ENCODE results near the gene ESPL1.

ESPL1 gene

GRCh38 chr12:53255996-53256395 is 12.1 kb upstream of the ESPL1 start:
- DNase-seq (ENCODE audit: low read depth in 1 of 2, low spot score in 1 of 2): no peak

GRCh38 chr12:53258541-53259539 is 9.3 kb upstream of the ESPL1 start:
- no peak for DNase-seq (ENCODE audit: low read depth in 1 of 2, low spot score in 1 of 2)

- DNase-seq (ENCODE audit: low read depth in 1 of 2, low spot score in 1 of 2): no peak
These were observed 8.2 kb upstream of the ESPL1 start for GRCh38 chr12:53259891-53260290.

- no peak for DNase-seq (ENCODE audit: low read depth in 1 of 2, low spot score in 1 of 2)
These were observed 2.3 kb upstream of the ESPL1 start for GRCh38 chr12:53265783-53266182.

- no peak for DNase-seq (ENCODE audit: low read depth in 1 of 2, low spot score in 1 of 2)
These were observed 647 bp upstream of the ESPL1 start for GRCh38 chr12:53267306-53267998.

GRCh38 chr12:53268630-53269562 is 797 bp downstream of the ESPL1 start:
- no peak for DNase-seq (ENCODE audit: low read depth in 1 of 2, low spot score in 1 of 2)

- DNase-seq (ENCODE audit: low read depth in 1 of 2, low spot score in 1 of 2): no peak
These were observed 6.3 kb downstream of the ESPL1 start for GRCh38 chr12:53274445-53274844.

- DNase-seq (ENCODE audit: low read depth in 1 of 2, low spot score in 1 of 2): no peak
These were observed 8.4 kb downstream of the ESPL1 start for GRCh38 chr12:53276511-53276910.

GRCh38 chr12:53277981-53278380 is 9.9 kb downstream of the ESPL1 start:
- DNase-seq (ENCODE audit: low read depth in 1 of 2, low spot score in 1 of 2): no peak

- DNase-seq (ENCODE audit: low read depth in 1 of 2, low spot score in 1 of 2): no peak
These were observed 11.3 kb downstream of the ESPL1 start for GRCh38 chr12:53279283-53279869.

GRCh38 chr12:53279888-53280498 is 11.9 kb downstream of the ESPL1 start:
- DNase-seq (ENCODE audit: low read depth in 1 of 2, low spot score in 1 of 2): no peak

GRCh38 chr12:53286448-53286847 is 18.3 kb downstream of the ESPL1 start:
- DNase-seq (ENCODE audit: low read depth in 1 of 2, low spot score in 1 of 2): no peak

GRCh38 chr12:53287741-53288216 is 19.7 kb downstream of the ESPL1 start:
- peak; percentile 34 to 65 for DNase-seq (ENCODE audit: low read depth in 1 of 2, low spot score in 1 of 2)

- DNase-seq (ENCODE audit: low read depth in 1 of 2, low spot score in 1 of 2): no peak
These were observed 20.2 kb downstream of the ESPL1 start for GRCh38 chr12:53288322-53288721.

GRCh38 chr12:53289891-53290290 is 21.8 kb downstream of the ESPL1 start:
- no peak for DNase-seq (ENCODE audit: low read depth in 1 of 2, low spot score in 1 of 2)

- DNase-seq (ENCODE audit: low read depth in 1 of 2, low spot score in 1 of 2): no peak
These were observed 22.6 kb downstream of the ESPL1 start for GRCh38 chr12:53290661-53291060.

- no peak for DNase-seq (ENCODE audit: low read depth in 1 of 2, low spot score in 1 of 2)
These were observed 24.3 kb downstream of the ESPL1 start for GRCh38 chr12:53292426-53292825.

- peak; percentile 61 to 85 for DNase-seq (ENCODE audit: low read depth in 1 of 2, low spot score in 1 of 2)
These were observed 27.2 kb downstream of the ESPL1 start, which contains the start of gene PFDN5 for GRCh38 chr12:53295070-53295890. Gene PFDN5, plus strand, starts transcription at chr12:53295542. Its CDS starts 26 bp downstream, at chr12:53295568.

- DNase-seq (ENCODE audit: low read depth in 1 of 2, low spot score in 1 of 2): no peak
These were observed 27.8 kb downstream of the ESPL1 start for GRCh38 chr12:53295891-53296219.

Data from activated CD4-positive, alpha-beta T cell treated with anti-CD3 and anti-CD28 coated beads, Interleukin-2, amount 50 U/mL, for 24 hours (primary cell).